ENCODE data around the gene KRTAP5-3. TPM values are rescaled to one million over a fixed set of nuclear protein-coding genes. Genes with fewer than 3 reads are reported as not detected.

KRTAP5-3 gene
- total RNA-seq, 2 donors from 2014 or later = not detected

- ATAC-seq = peak; percentile 51 to 56
- H3K36me3 Mint-ChIP-seq = peaks cover 0 to 5% of the 10 kb centered on the region in 2 donors
- H3K27ac Mint-ChIP-seq = no peak overlapping the region
- DNase-seq (ENCODE audit: low spot score in 2 of 2) = peak; percentile 72 to 75
- no peaks in the 10 kb centered on the region for H3K9me3 Mint-ChIP-seq
Measured at GRCh38 chr11:1574238-1574932, 33.9 kb downstream of the KRTAP5-3 start.

GRCh38 chr11:1573903-1574237, 34.4 kb downstream of the KRTAP5-3 start:
- peaks cover 0 to 5% of the 10 kb centered on the region in 2 donors for H3K36me3 Mint-ChIP-seq
- DNase-seq (ENCODE audit: low spot score in 2 of 2) (no peak), ATAC-seq (peak in 1 of 2 donors; percentile 1)
- no peak overlapping the region for H3K27ac Mint-ChIP-seq
- H3K9me3 Mint-ChIP-seq = no peaks in the 10 kb centered on the region

- no peaks in the 10 kb centered on the region for H3K9me3 Mint-ChIP-seq
- peak; percentile 9 to 71 for ATAC-seq
- H3K36me3 Mint-ChIP-seq = peaks cover 0 to 3% of the 10 kb centered on the region in 2 donors
- no peak overlapping the region for H3K27ac Mint-ChIP-seq
- peak in 1 of 2 donors; percentile 76 for DNase-seq (ENCODE audit: low spot score in 2 of 2)
Measured at GRCh38 chr11:1573077-1573902, 35.0 kb downstream of the KRTAP5-3 start.

GRCh38 chr11:1572197-1573076, 35.8 kb downstream of the KRTAP5-3 start, which contains the start of gene DUSP8:
Gene DUSP8 (minus strand): TSS chr11:1572271. CDS start chr11:1565826, 6,445 bp downstream.
- DNase-seq (ENCODE audit: low spot score in 2 of 2) (peak; percentile 89 to 90), ATAC-seq (peak; percentile 73 to 83)
- H3K9me3 Mint-ChIP-seq = no peaks in the 10 kb centered on the region
- H3K27ac Mint-ChIP-seq = no peak within 1 kb of the TSS
- no peaks in the 10 kb centered on the region for H3K36me3 Mint-ChIP-seq

GRCh38 chr11:1571760-1572196, 36.5 kb downstream of the KRTAP5-3 start:
- no peaks in the 10 kb centered on the region for H3K36me3 Mint-ChIP-seq
- no peak overlapping the region for H3K27ac Mint-ChIP-seq
- H3K9me3 Mint-ChIP-seq = no peaks in the 10 kb centered on the region
- DNase-seq (ENCODE audit: low spot score in 2 of 2) = no peak
- ATAC-seq = peak; percentile 9 to 18

- ATAC-seq (no peak), DNase-seq (ENCODE audit: low spot score in 2 of 2) (no peak)
- H3K9me3 Mint-ChIP-seq = no peaks in the 10 kb centered on the region
- no peaks in the 10 kb centered on the region for H3K36me3 Mint-ChIP-seq
- no peak overlapping the region for H3K27ac Mint-ChIP-seq
Measured at GRCh38 chr11:1570896-1571759, 37.1 kb downstream of the KRTAP5-3 start.

GRCh38 chr11:1570531-1570895, 37.8 kb downstream of the KRTAP5-3 start:
- H3K27ac Mint-ChIP-seq = no peak overlapping the region
- H3K9me3 Mint-ChIP-seq = no peaks in the 10 kb centered on the region
- DNase-seq (ENCODE audit: low spot score in 2 of 2) (no peak), ATAC-seq (no peak)
- H3K36me3 Mint-ChIP-seq = no peaks in the 10 kb centered on the region

GRCh38 chr11:1570001-1570453, 38.2 kb downstream of the KRTAP5-3 start:
- H3K36me3 Mint-ChIP-seq = no peaks in the 10 kb centered on the region
- H3K27ac Mint-ChIP-seq = no peak overlapping the region
- DNase-seq (ENCODE audit: low spot score in 2 of 2) (no peak), ATAC-seq (no peak)
- H3K9me3 Mint-ChIP-seq = no peaks in the 10 kb centered on the region

- DNase-seq (ENCODE audit: low spot score in 2 of 2) = no peak
- H3K27ac Mint-ChIP-seq = no peak overlapping the region
- no peaks in the 10 kb centered on the region for H3K36me3 Mint-ChIP-seq
- ATAC-seq = no peak
- H3K9me3 Mint-ChIP-seq = no peaks in the 10 kb centered on the region
Measured at GRCh38 chr11:1569251-1569780, 38.9 kb downstream of the KRTAP5-3 start.

- no peak for ATAC-seq
- Mint-ChIP-seq H3K9me3 (no peaks in the 10 kb centered on the region), H3K36me3 (no peaks in the 10 kb centered on the region), H3K27ac (no peak overlapping the region)
- DNase-seq (ENCODE audit: low spot score in 2 of 2) = no peak
Measured at GRCh38 chr11:1568441-1568911, 39.8 kb downstream of the KRTAP5-3 start.

- no peak for ATAC-seq
- no peak overlapping the region for H3K27ac Mint-ChIP-seq
- no peak for DNase-seq (ENCODE audit: low spot score in 2 of 2)
- H3K9me3 Mint-ChIP-seq = no peaks in the 10 kb centered on the region
- H3K36me3 Mint-ChIP-seq = no peaks in the 10 kb centered on the region
Measured at GRCh38 chr11:1567721-1568100, 40.6 kb downstream of the KRTAP5-3 start.

GRCh38 chr11:1567052-1567720, 41.1 kb downstream of the KRTAP5-3 start:
- H3K9me3 Mint-ChIP-seq = no peaks in the 10 kb centered on the region
- DNase-seq (ENCODE audit: low spot score in 2 of 2) (no peak), ATAC-seq (no peak)
- H3K27ac Mint-ChIP-seq = no peak overlapping the region
- no peaks in the 10 kb centered on the region for H3K36me3 Mint-ChIP-seq

- no peak for ATAC-seq
- no peak for DNase-seq (ENCODE audit: low spot score in 2 of 2)
- Mint-ChIP-seq H3K36me3 (no peaks in the 10 kb centered on the region), H3K9me3 (no peaks in the 10 kb centered on the region), H3K27ac (no peak overlapping the region)
Measured at GRCh38 chr11:1566381-1567051, 41.7 kb downstream of the KRTAP5-3 start.

GRCh38 chr11:1565904-1566247, 42.4 kb downstream of the KRTAP5-3 start:
- no peaks in the 10 kb centered on the region for H3K9me3 Mint-ChIP-seq
- DNase-seq (ENCODE audit: low spot score in 2 of 2) (no peak), ATAC-seq (no peak)
- H3K36me3 Mint-ChIP-seq = no peaks in the 10 kb centered on the region
- H3K27ac Mint-ChIP-seq = no peak overlapping the region
